GM08714 (cell line): ENCODE data around the gene ZNF274.

Experiments
- H3K4me3 ChIP-seq: fragments of 200-500 bp; sonication (Bioruptor generic); 2 replicates; pipeline ENCODE4 v1.5.1; 2014; ENCODE audit warnings: mild to moderate bottlenecking, low read length, inconsistent platforms
- ZNF274 ChIP-seq: IDR thresholded peaks from 2 replicates; pipeline ENCODE4 v1.6.1; 2012; ENCODE audit warnings: mild to moderate bottlenecking, low read depth, low read length

ZNF274 gene

GRCh38 chr19:58182577-58182988 lies 278 bp upstream of the ZNF274 start:
- no peak for TF ChIP-seq ZNF274
- H3K4me3 ChIP-seq = peak overlapping the region; percentile 91; the same call in 1 of the 2 replicates

- H3K4me3 ChIP-seq = peak overlapping the region; percentile 91
- TF ChIP-seq ZNF274 = no peak
Measured at GRCh38 chr19:58183817-58184215, 955 bp downstream of the ZNF274 start.

GRCh38 chr19:58196901-58197616 lies 14.2 kb downstream of the ZNF274 start:
- peak; percentile 100 for TF ChIP-seq ZNF274
- H3K4me3 ChIP-seq = no peak overlapping the region

- TF ChIP-seq ZNF274 = no peak
- no peak overlapping the region for H3K4me3 ChIP-seq
Measured at GRCh38 chr19:58203814-58204475, 21.1 kb downstream of the ZNF274 start.

GRCh38 chr19:58204566-58204965 lies 21.7 kb downstream of the ZNF274 start:
- no peak for TF ChIP-seq ZNF274
- no peak overlapping the region for H3K4me3 ChIP-seq

- no peak for TF ChIP-seq ZNF274
- no peak overlapping the region for H3K4me3 ChIP-seq
Measured at GRCh38 chr19:58209577-58209976, 26.7 kb downstream of the ZNF274 start.

- peak; percentile 96 for TF ChIP-seq ZNF274
- H3K4me3 ChIP-seq = no peak overlapping the region
Measured at GRCh38 chr19:58212336-58213074, 29.6 kb downstream of the ZNF274 start.

- peak; percentile 75 for TF ChIP-seq ZNF274
- no peak overlapping the region for H3K4me3 ChIP-seq
Measured at GRCh38 chr19:58213075-58213369, 30.2 kb downstream of the ZNF274 start.

GRCh38 chr19:58217069-58217481 lies 34.2 kb downstream of the ZNF274 start:
- no peak overlapping the region for H3K4me3 ChIP-seq
- no peak for TF ChIP-seq ZNF274

- TF ChIP-seq ZNF274 = no peak
- no peak overlapping the region for H3K4me3 ChIP-seq
Measured at GRCh38 chr19:58217607-58218391, 34.9 kb downstream of the ZNF274 start.

GRCh38 chr19:58218899-58219298 lies 36.0 kb downstream of the ZNF274 start:
- no peak overlapping the region for H3K4me3 ChIP-seq
- TF ChIP-seq ZNF274 = no peak

- TF ChIP-seq ZNF274 = no peak
- H3K4me3 ChIP-seq = peak overlapping the region; percentile 81; the same call in 1 of the 2 replicates
Measured at GRCh38 chr19:58227964-58228584, 45.2 kb downstream of the ZNF274 start.

- H3K4me3 ChIP-seq = peak within 1 kb of the TSS; percentile 81
- TF ChIP-seq ZNF274 = no peak
Measured at GRCh38 chr19:58228585-58229254, 45.9 kb downstream of the ZNF274 start, which contains the start of gene ZNF544. Gene ZNF544 (plus strand): TSS chr19:58228914. CDS start chr19:58244024, 15,110 bp downstream.

- peak overlapping the region; percentile 81 for H3K4me3 ChIP-seq
- TF ChIP-seq ZNF274 = no peak
Measured at GRCh38 chr19:58229255-58229639, 46.4 kb downstream of the ZNF274 start.
